Neural progenitor cell (in vitro differentiated cells): Measurements from ENCODE around the gene GOLGA8R. TPM values are rescaled to one million over a fixed set of nuclear protein-coding genes. Genes with fewer than 3 reads are reported as not detected.
"Not testable (repeated sequence)": the region's sequence is repeated elsewhere in the genome, so short reads cannot be mapped to it uniquely, and the experiment has no call there.

Experiments
- DNase-seq: peaks from one replicate; pipeline ENCODE4 v3.0.0-alpha.2; 2016; ENCODE audit warnings: low spot score
- H2AFZ ChIP-seq: fragments of 200-600 bp; sonication (generic); replicated peaks from 2 replicates; pipeline ENCODE4 v1.6.1; 2016; ENCODE audit warnings: antibody characterized with exemption
- H3F3A ChIP-seq: fragments of 200-600 bp; sonication (generic); 2 replicates; pipeline ENCODE4 v1.6.1; 2016; ENCODE audit warnings: antibody characterized with exemption, low read depth
- H3K27ac ChIP-seq: fragments of 200-600 bp; sonication (generic); 2 replicates; pipeline ENCODE4 v1.5.1; 2016; ENCODE audit warnings: mild to moderate bottlenecking
- H3K27me3 ChIP-seq: fragments of 200-600 bp; sonication (generic); 2 replicates; pipeline ENCODE4 v1.6.1; 2016; ENCODE audit warnings: mild to moderate bottlenecking, moderate library complexity
- H3K36me3 ChIP-seq: fragments of 200-600 bp; sonication (generic); 2 replicates; pipeline ENCODE4 v1.5.1; 2016
- H3K4me1 ChIP-seq: fragments of 200-600 bp; sonication (generic); 2 replicates; pipeline ENCODE4 v1.6.1; 2016; ENCODE audit warnings: mixed run types
- H3K4me2 ChIP-seq: fragments of 200-600 bp; sonication (generic); 2 replicates; pipeline ENCODE4 v1.6.1; 2016
- H3K4me3 ChIP-seq: fragments of 200-600 bp; sonication (generic); 2 replicates; pipeline ENCODE4 v1.5.1; 2016
- H3K79me2 ChIP-seq: fragments of 200-600 bp; sonication (generic); 2 replicates; pipeline ENCODE4 v1.6.1; 2016; ENCODE audit warnings: low read depth
- H3K9ac ChIP-seq: fragments of 200-600 bp; sonication (generic); 2 replicates; pipeline ENCODE4 v1.6.1; 2016
- H3K9me3 ChIP-seq: fragments of 200-600 bp; sonication (generic); 2 replicates; pipeline ENCODE4 v1.5.1; 2016; ENCODE audit warnings: low read depth
- H4K20me1 ChIP-seq: fragments of 200-600 bp; sonication (generic); 2 replicates; pipeline ENCODE4 v1.6.1; 2016; ENCODE audit warnings: low read depth
- H3K27ac Mint-ChIP-seq: 3 replicates; pipeline ENCODE4 v1.8.0; 2021; ENCODE audit warnings: mixed read lengths
- H3K27me3 Mint-ChIP-seq: 2 replicates; pipeline ENCODE4 v1.8.0; 2022; ENCODE audit warnings: low read depth, mild to moderate bottlenecking, inconsistent platforms, moderate library complexity, mixed read lengths; ENCODE audit not compliant: insufficient read depth
- H3K36me3 Mint-ChIP-seq: 3 replicates; pipeline ENCODE4 v1.8.0; 2021; ENCODE audit warnings: mixed read lengths
- H3K4me1 Mint-ChIP-seq: 3 replicates; pipeline ENCODE4 v1.8.0; 2021; ENCODE audit warnings: mixed read lengths
- H3K4me3 Mint-ChIP-seq: 3 replicates; pipeline ENCODE4 v1.8.0; 2021; ENCODE audit warnings: mild to moderate bottlenecking, moderate library complexity, mixed read lengths
- H3K9me3 Mint-ChIP-seq: 3 replicates; pipeline ENCODE4 v1.8.0; 2020; ENCODE audit warnings: mixed read lengths
- small RNA-seq: library from RNA; depleted of rRNA; stranded (forward); fragments of <200 nt; gene quantifications from one replicate; pipeline ENCODE3, GENCODE V24; 2015
- total RNA-seq: library from RNA; depleted of rRNA; stranded (reverse); fragments of >200 nt; gene quantifications from 2 replicates; pipeline ENCODE4 v1.2.3, GENCODE V29; 2015; ENCODE audit warnings: low replicate concordance

The GOLGA8R gene
- total RNA-seq, 1 donor from 2014 or later: not detected

GRCh38 chr15:30374862-30375261 is 39.2 kb downstream of the GOLGA8R start:
- not testable (repeated sequence) for H3K79me2 ChIP-seq, H3K4me2 ChIP-seq, H3K27me3 ChIP-seq, H3K27ac ChIP-seq, H3K9ac ChIP-seq, DNase-seq, H3K4me3 Mint-ChIP-seq, H3K36me3 Mint-ChIP-seq, H3K9me3 ChIP-seq, H3K4me1 ChIP-seq, H4K20me1 ChIP-seq, H3K9me3 Mint-ChIP-seq, H3K27me3 Mint-ChIP-seq, H3K27ac Mint-ChIP-seq, H3K36me3 ChIP-seq, H3K4me3 ChIP-seq, H2AFZ ChIP-seq, H3K4me1 Mint-ChIP-seq, H3F3A ChIP-seq

- H3K4me1 ChIP-seq, H3K9me3 ChIP-seq, H4K20me1 ChIP-seq, H3K9me3 Mint-ChIP-seq, H2AFZ ChIP-seq, H3K9ac ChIP-seq, H3K27me3 Mint-ChIP-seq, H3K79me2 ChIP-seq, H3K4me3 ChIP-seq, H3K36me3 Mint-ChIP-seq, H3K27ac Mint-ChIP-seq, H3K4me3 Mint-ChIP-seq, H3F3A ChIP-seq, H3K27me3 ChIP-seq, DNase-seq, H3K4me2 ChIP-seq, H3K36me3 ChIP-seq, H3K4me1 Mint-ChIP-seq, H3K27ac ChIP-seq: not testable (repeated sequence)
Measured at GRCh38 chr15:30368271-30368670, 45.8 kb downstream of the GOLGA8R start.

- H3F3A ChIP-seq, H3K4me1 ChIP-seq, H3K4me2 ChIP-seq, H4K20me1 ChIP-seq, H3K27me3 Mint-ChIP-seq, H3K4me3 Mint-ChIP-seq, H3K9me3 Mint-ChIP-seq, H3K27ac ChIP-seq, H3K9ac ChIP-seq, H3K4me3 ChIP-seq, H3K36me3 ChIP-seq, H2AFZ ChIP-seq, H3K36me3 Mint-ChIP-seq, H3K9me3 ChIP-seq, H3K79me2 ChIP-seq, H3K27me3 ChIP-seq, H3K27ac Mint-ChIP-seq, H3K4me1 Mint-ChIP-seq, DNase-seq: not testable (repeated sequence)
Measured at GRCh38 chr15:30367246-30367645, 46.8 kb downstream of the GOLGA8R start.

GRCh38 chr15:30361404-30361803 is 52.7 kb downstream of the GOLGA8R start:
- not testable (repeated sequence) for H3K36me3 ChIP-seq, H4K20me1 ChIP-seq, H3K9me3 ChIP-seq, H3K79me2 ChIP-seq, H3K4me3 ChIP-seq, H3K4me3 Mint-ChIP-seq, H3K9me3 Mint-ChIP-seq, H3F3A ChIP-seq, H3K4me1 ChIP-seq, H3K9ac ChIP-seq, H3K4me2 ChIP-seq, H3K27ac Mint-ChIP-seq, H2AFZ ChIP-seq, H3K4me1 Mint-ChIP-seq, H3K36me3 Mint-ChIP-seq, H3K27me3 Mint-ChIP-seq, H3K27me3 ChIP-seq, H3K27ac ChIP-seq, DNase-seq

GRCh38 chr15:30360990-30361389 is 53.1 kb downstream of the GOLGA8R start:
- H3F3A ChIP-seq, H3K4me3 Mint-ChIP-seq, DNase-seq, H3K9ac ChIP-seq, H3K27ac Mint-ChIP-seq, H3K36me3 ChIP-seq, H3K27ac ChIP-seq, H3K27me3 ChIP-seq, H3K9me3 ChIP-seq, H3K4me3 ChIP-seq, H3K9me3 Mint-ChIP-seq, H3K4me1 Mint-ChIP-seq, H3K4me1 ChIP-seq, H2AFZ ChIP-seq, H3K79me2 ChIP-seq, H3K36me3 Mint-ChIP-seq, H3K4me2 ChIP-seq, H3K27me3 Mint-ChIP-seq, H4K20me1 ChIP-seq: not testable (repeated sequence)

GRCh38 chr15:30355043-30355442 is 59.0 kb downstream of the GOLGA8R start:
- not testable (repeated sequence) for H3K27ac Mint-ChIP-seq, DNase-seq

More at GRCh38 chr15:30355043-30355442, 59.0 kb downstream of the GOLGA8R start:
- H3K27ac ChIP-seq, H3K9ac ChIP-seq, H3K4me3 Mint-ChIP-seq, H3K9me3 Mint-ChIP-seq, H3K27me3 ChIP-seq, H3K79me2 ChIP-seq, H3K4me3 ChIP-seq, H4K20me1 ChIP-seq, H3K4me1 Mint-ChIP-seq, H3K27me3 Mint-ChIP-seq, H3K4me1 ChIP-seq, H3K36me3 Mint-ChIP-seq, H3F3A ChIP-seq, H3K9me3 ChIP-seq, H3K4me2 ChIP-seq, H2AFZ ChIP-seq, H3K36me3 ChIP-seq: not testable (repeated sequence)

Small RNAs within 50 kb of the gene (small RNA-seq; reads per million reads assigned to genes)
- gene AC019322.2 (not detected), gene RF00019 (not detected), gene RF00096 (not detected), gene RN7SL196P (not detected)

Other genes with a start within 250 kb of the GOLGA8R start
- 0.46 and 1.3 TPM in 2 replicates for gene CHRFAM7A, start 20.7 kb downstream of the GOLGA8R start, total RNA-seq
- gene GOLGA8Q, start 137.8 kb upstream of the GOLGA8R start, total RNA-seq: not detected in 2 replicates
- gene GOLGA8H, start 189.8 kb upstream of the GOLGA8R start, total RNA-seq: 0.06 and 0.24 TPM in 2 replicates